Fibroblast of lung (primary cell): ENCODE measurements around the gene ATP5F1D. TPM values are rescaled to one million over a fixed set of nuclear protein-coding genes. Genes with fewer than 3 reads are reported as not detected.

Source experiments
- DNase-seq, 2 donors: peaks; one replicate each; pipeline versions ENCODE4 v3.0.0 to v3.0.0-alpha.2; 2010; ENCODE audit warnings: low read depth in 2 of 2
- H2AFZ ChIP-seq: 2 replicates; pipeline ENCODE4 v1.5.1; 2012; ENCODE audit warnings: low read length, control low read depth, inconsistent platforms
- H3K27ac ChIP-seq: 2 replicates; pipeline ENCODE4 v1.5.1; 2011; ENCODE audit warnings: low read length, control low read depth; ENCODE audit not compliant: insufficient read depth
- H3K27me3 ChIP-seq: 2 replicates; pipeline ENCODE4 v1.5.1; 2011; ENCODE audit warnings: mild to moderate bottlenecking, low read length; ENCODE audit not compliant: control insufficient read depth, insufficient read depth
- H3K36me3 ChIP-seq: 2 replicates; pipeline ENCODE4 v1.5.1; 2011; ENCODE audit warnings: low read length; ENCODE audit not compliant: control insufficient read depth, insufficient read depth
- H3K4me1 ChIP-seq: 2 replicates; pipeline ENCODE4 v1.5.1; 2011; ENCODE audit warnings: low read length; ENCODE audit not compliant: control insufficient read depth, insufficient read depth; ENCODE audit errors: extremely low read depth
- H3K4me2 ChIP-seq: 2 replicates; pipeline ENCODE4 v1.5.1; 2011; ENCODE audit warnings: low read length, control low read depth; ENCODE audit not compliant: insufficient read depth; ENCODE audit errors: extremely low read depth
- H3K4me3 ChIP-seq, 4 experiments: fragments of 200-600 bp in 1 of 4; sonication (generic) in 1 of 4; replicated peaks in 1 of 4; 2 replicates each; pipeline ENCODE4 v1.5.1; 2011 to 2016; ENCODE audit warnings: low read length in 4 of 4, low read depth in 3 of 4, mild to moderate bottlenecking in 3 of 4, control low read depth in 2 of 4, inconsistent platforms in 1 of 4, mixed read lengths in 1 of 4; ENCODE audit not compliant: insufficient read depth in 1 of 4; ENCODE audit errors: control extremely low read depth in 1 of 4
- H3K79me2 ChIP-seq: 2 replicates; pipeline ENCODE4 v1.5.1; 2012; ENCODE audit warnings: mild to moderate bottlenecking, low read length, inconsistent platforms; ENCODE audit not compliant: control insufficient read depth, insufficient read depth
- H3K9ac ChIP-seq: 2 replicates; pipeline ENCODE4 v1.5.1; 2011; ENCODE audit warnings: mild to moderate bottlenecking, low read length, control low read depth; ENCODE audit not compliant: insufficient read depth
- H3K9me3 ChIP-seq: 2 replicates; pipeline ENCODE4 v1.5.1; 2012; ENCODE audit warnings: low read depth, low read length; ENCODE audit not compliant: control insufficient read depth, insufficient read depth
- H4K20me1 ChIP-seq: 2 replicates; pipeline ENCODE4 v1.5.1; 2011; ENCODE audit warnings: low read length; ENCODE audit not compliant: control insufficient read depth, insufficient read depth; ENCODE audit errors: extremely low read depth
- CTCF ChIP-seq, 2 donors: IDR thresholded peaks in 1 of 2; conservative IDR thresholded peaks in 1 of 2; 1 replicate in 1 of 2; 2 replicates in 1 of 2; pipeline ENCODE4 v1.5.1; 2011 to 2012; ENCODE audit warnings: low read length in 2 of 2, control low read depth in 1 of 2, inconsistent platforms in 1 of 2, low read depth in 1 of 2, mild to moderate bottlenecking in 1 of 2
- EZH2 ChIP-seq: IDR thresholded peaks from 2 replicates; pipeline ENCODE4 v1.5.1; 2012; ENCODE audit warnings: low read length, control low read depth, mild to moderate bottlenecking; ENCODE audit errors: missing control alignments
- polyA plus RNA-seq, 2 donors: library from polyadenylated mRNA; depleted of rRNA in 1 of 2; stranded (reverse) in 1 of 2; unstranded in 1 of 2; fragments of >200 nt; gene quantifications; 2 replicates each; pipeline ENCODE4 v1.2.1, GENCODE V29; 2011 to 2012; ENCODE audit warnings: missing spikeins in 1 of 2
- total RNA-seq: library from RNA; depleted of rRNA; stranded (reverse); fragments of >200 nt; gene quantifications from 2 replicates; pipeline ENCODE4 v1.2.1, GENCODE V29; 2014

The ATP5F1D gene
- total and polyA plus RNA-seq, 2 donors (not counting 1 experiment from before 2014, with no cell fraction given): 20.5 to 53.8 TPM

- Histone ChIP-seq H3K9ac (no peak overlapping the region), H3K79me2 (no peaks in the 10 kb centered on the region), H3K27ac (no peak overlapping the region), H2AFZ (no peak overlapping the region), H3K36me3 (peaks cover 12% of the 10 kb centered on the region), H3K9me3 (no peaks in the 10 kb centered on the region), H4K20me1 (no peaks in the 10 kb centered on the region), H3K4me2 (no peak overlapping the region), H3K4me1 (no peaks in the 10 kb centered on the region), H3K4me3 (no peak overlapping the region), H3K27me3 (peaks cover 27% of the 10 kb centered on the region)
- TF ChIP-seq EZH2 (no peak), CTCF (conservative IDR thresholded peaks at IDR 0.05 in 1 of 2, IDR thresholded peaks at IDR 0.05 in 1 of 2; ENCODE audit: low read depth in 1 of 2, low read length in 2 of 2) (no peak)
- no peak for DNase-seq
Observed at GRCh38 chr19:1282588-1283206, 41.1 kb downstream of the ATP5F1D start.

GRCh38 chr19:1283207-1283916 lies 41.8 kb downstream of the ATP5F1D start:
- Histone ChIP-seq H3K79me2 (no peaks in the 10 kb centered on the region), H3K9me3 (no peaks in the 10 kb centered on the region), H3K27ac (no peak overlapping the region), H4K20me1 (no peaks in the 10 kb centered on the region), H3K4me3 (no peak overlapping the region), H3K36me3 (peaks cover 12% of the 10 kb centered on the region), H3K4me2 (no peak overlapping the region), H2AFZ (no peak overlapping the region), H3K9ac (no peak overlapping the region), H3K27me3 (peaks cover 31% of the 10 kb centered on the region), H3K4me1 (no peaks in the 10 kb centered on the region)
- no peak for TF ChIP-seq CTCF (conservative IDR thresholded peaks at IDR 0.05 in 1 of 2, IDR thresholded peaks at IDR 0.05 in 1 of 2; ENCODE audit: low read depth in 1 of 2, low read length in 2 of 2)
- TF ChIP-seq EZH2: no peak
- DNase-seq: no peak

- H3K27ac ChIP-seq: no peak overlapping the region
Observed at GRCh38 chr19:1283917-1284292, 42.4 kb downstream of the ATP5F1D start.

More at GRCh38 chr19:1283917-1284292, 42.4 kb downstream of the ATP5F1D start:
- no peak overlapping the region for H3K4me3 ChIP-seq
- H3K9me3 ChIP-seq: no peaks in the 10 kb centered on the region
- H3K79me2 ChIP-seq: no peaks in the 10 kb centered on the region
- no peak overlapping the region for H3K9ac ChIP-seq
- H4K20me1 ChIP-seq: no peaks in the 10 kb centered on the region
- H2AFZ ChIP-seq: no peak overlapping the region
- TF ChIP-seq EZH2 (no peak), CTCF (conservative IDR thresholded peaks at IDR 0.05 in 1 of 2, IDR thresholded peaks at IDR 0.05 in 1 of 2; ENCODE audit: low read depth in 1 of 2, low read length in 2 of 2) (no peak)
- H3K27me3 ChIP-seq: peaks cover 31% of the 10 kb centered on the region
- no peak overlapping the region for H3K4me2 ChIP-seq
- DNase-seq: no peak
- H3K4me1 ChIP-seq: no peaks in the 10 kb centered on the region
- H3K36me3 ChIP-seq: peaks cover 10% of the 10 kb centered on the region
